Hepatocyte (in vitro differentiated cells): Measurements from ENCODE around the gene MTA3. TPM values are rescaled to one million over a fixed set of nuclear protein-coding genes. Genes with fewer than 3 reads are reported as not detected.

Experiments
- DNase-seq: peaks from one replicate; pipeline ENCODE4 v3.0.0-alpha.2; 2016; ENCODE audit warnings: low spot score
- H2AFZ ChIP-seq: fragments of 200-600 bp; sonication (generic); 2 replicates; pipeline ENCODE4 v1.6.0; 2016; ENCODE audit warnings: antibody characterized with exemption, mild to moderate bottlenecking
- H3K27ac ChIP-seq: fragments of 200-600 bp; sonication (generic); 2 replicates; pipeline ENCODE4 v1.5.1; 2016; ENCODE audit warnings: mild to moderate bottlenecking
- H3K27me3 ChIP-seq: fragments of 200-600 bp; sonication (generic); 2 replicates; pipeline ENCODE4 v1.6.1; 2016
- H3K36me3 ChIP-seq: fragments of 200-600 bp; sonication (generic); replicated peaks from 2 replicates; pipeline ENCODE4 v1.5.1; 2016; ENCODE audit warnings: low read depth; ENCODE audit not compliant: insufficient read depth
- H3K4me1 ChIP-seq: fragments of 200-600 bp; sonication (generic); 2 replicates; pipeline ENCODE4 v1.5.1; 2016; ENCODE audit warnings: mild to moderate bottlenecking, moderate library complexity; ENCODE audit not compliant: insufficient read depth
- H3K4me2 ChIP-seq: fragments of 200-600 bp; sonication (generic); 2 replicates; pipeline ENCODE4 v1.6.0; 2016
- H3K4me3 ChIP-seq: fragments of 200-600 bp; sonication (generic); 2 replicates; pipeline ENCODE4 v1.5.1; 2016; ENCODE audit warnings: mild to moderate bottlenecking
- H3K79me2 ChIP-seq: fragments of 200-600 bp; sonication (generic); 2 replicates; pipeline ENCODE4 v1.6.0; 2017; ENCODE audit warnings: mild to moderate bottlenecking
- H3K9me2 ChIP-seq: fragments of 200-600 bp; sonication (generic); replicated peaks from 2 replicates; pipeline ENCODE4 v1.6.0; 2017; ENCODE audit warnings: mild to moderate bottlenecking; ENCODE audit not compliant: insufficient read depth
- H3K9me3 ChIP-seq: fragments of 200-600 bp; sonication (generic); 2 replicates; pipeline ENCODE4 v1.5.1; 2016; ENCODE audit warnings: low read depth, mild to moderate bottlenecking
- H4K20me1 ChIP-seq: fragments of 200-600 bp; sonication (generic); 2 replicates; pipeline ENCODE4 v1.6.0; 2016; ENCODE audit warnings: mild to moderate bottlenecking; ENCODE audit not compliant: insufficient read depth, poor library complexity, severe bottlenecking
- EZH2 ChIP-seq: fragments of 200-600 bp; sonication (generic); IDR thresholded peaks from 2 replicates; pipeline ENCODE4 v1.6.1; 2016; ENCODE audit warnings: antibody characterized with exemption, mild to moderate bottlenecking, borderline replicate concordance
- EZH2phosphoT487 ChIP-seq: fragments of 200-600 bp; sonication (generic); IDR thresholded peaks from one replicate; pipeline ENCODE4 v1.6.1; 2018; ENCODE audit warnings: antibody characterized with exemption, mild to moderate bottlenecking, low read depth, moderate library complexity; ENCODE audit not compliant: unreplicated experiment, severe bottlenecking
- WGBS: methylation state at CpG from one replicate; pipeline ENCODE4 v1.1.6; 2016; ENCODE audit warnings: low lambda C conversion rate; ENCODE audit errors: missing lambda C conversion rate; 5-methylcytosine and 5-hydroxymethylcytosine counted together
- polyA plus RNA-seq: library from polyadenylated mRNA; unstranded; fragments of >200 nt; fragmentation: Nextera tagmentation; extraction: Ambion mirVana; gene quantifications from 2 replicates; pipeline ENCODE4 v1.2.1, GENCODE V29; 2016
- total RNA-seq: library from RNA; depleted of rRNA; stranded (reverse); fragments of >200 nt; gene quantifications from 2 replicates; pipeline ENCODE4 v1.2.3, GENCODE V29; 2014
- TF ChIP-seq, protein P1 (sequence below): fragments of 200-600 bp; sonication (generic); IDR thresholded peaks from 2 replicates; pipeline ENCODE4 v1.5.1; 2016; ENCODE audit warnings: antibody characterized with exemption, mild to moderate bottlenecking; ENCODE audit not compliant: poor library complexity

MTA3 gene
- total and polyA plus RNA-seq, 2 experiments from 2014 or later: 34.6 to 44.3 TPM

GRCh38 chr2:42547446-42548295, 20.8 kb upstream of the MTA3 start:
- H3K4me2 ChIP-seq: no peak overlapping the region
- no peak overlapping the region for H3K4me3 ChIP-seq
- WGBS: 93% methylated on average over 27 of the region's 27 CpGs
- no peaks in the 10 kb centered on the region for H3K9me2 ChIP-seq
- no peaks in the 10 kb centered on the region for H3K27me3 ChIP-seq
- H3K4me1 ChIP-seq: no peaks in the 10 kb centered on the region
- no peaks in the 10 kb centered on the region for H3K9me3 ChIP-seq
- H2AFZ ChIP-seq: no peak overlapping the region
- no peak overlapping the region for H3K27ac ChIP-seq
- no peaks in the 10 kb centered on the region for H3K79me2 ChIP-seq
- TF ChIP-seq, protein P1, sequence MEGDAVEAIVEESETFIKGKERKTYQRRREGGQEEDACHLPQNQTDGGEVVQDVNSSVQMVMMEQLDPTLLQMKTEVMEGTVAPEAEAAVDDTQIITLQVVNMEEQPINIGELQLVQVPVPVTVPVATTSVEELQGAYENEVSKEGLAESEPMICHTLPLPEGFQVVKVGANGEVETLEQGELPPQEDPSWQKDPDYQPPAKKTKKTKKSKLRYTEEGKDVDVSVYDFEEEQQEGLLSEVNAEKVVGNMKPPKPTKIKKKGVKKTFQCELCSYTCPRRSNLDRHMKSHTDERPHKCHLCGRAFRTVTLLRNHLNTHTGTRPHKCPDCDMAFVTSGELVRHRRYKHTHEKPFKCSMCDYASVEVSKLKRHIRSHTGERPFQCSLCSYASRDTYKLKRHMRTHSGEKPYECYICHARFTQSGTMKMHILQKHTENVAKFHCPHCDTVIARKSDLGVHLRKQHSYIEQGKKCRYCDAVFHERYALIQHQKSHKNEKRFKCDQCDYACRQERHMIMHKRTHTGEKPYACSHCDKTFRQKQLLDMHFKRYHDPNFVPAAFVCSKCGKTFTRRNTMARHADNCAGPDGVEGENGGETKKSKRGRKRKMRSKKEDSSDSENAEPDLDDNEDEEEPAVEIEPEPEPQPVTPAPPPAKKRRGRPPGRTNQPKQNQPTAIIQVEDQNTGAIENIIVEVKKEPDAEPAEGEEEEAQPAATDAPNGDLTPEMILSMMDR: no peak
- TF ChIP-seq EZH2phosphoT487 (no peak), EZH2 (no peak)
- H3K36me3 ChIP-seq: no peaks in the 10 kb centered on the region
- no peaks in the 10 kb centered on the region for H4K20me1 ChIP-seq
- no peak for DNase-seq

DNA sequence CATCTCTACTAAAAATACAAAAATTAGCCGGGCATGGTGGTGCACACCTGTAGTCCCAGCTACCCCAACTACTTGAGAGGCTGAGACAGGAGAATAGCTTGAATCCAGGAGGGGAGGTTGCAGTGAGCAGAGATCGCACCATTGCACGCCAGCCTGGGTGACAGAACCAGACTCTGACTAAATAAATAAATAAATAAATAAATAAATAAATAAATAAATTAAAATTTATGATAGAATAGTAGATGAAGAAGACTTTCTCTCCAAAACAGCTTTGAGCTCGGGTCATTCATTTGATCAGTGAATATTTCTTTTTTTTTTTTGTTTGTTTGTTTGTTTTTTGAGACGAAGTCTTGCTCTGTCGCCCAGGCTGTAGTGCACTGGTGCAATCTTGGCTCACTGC, 17.6 kb upstream of the MTA3 start:
- 97% methylated on average over 6 of the region's 6 CpGs for WGBS
- TF ChIP-seq, protein P1: no peak
- TF ChIP-seq EZH2phosphoT487 (no peak), EZH2 (no peak)

GRCh38 chr2:42554392-42554791, 14.0 kb upstream of the MTA3 start:
- Histone ChIP-seq H3K27ac (no peak overlapping the region), H2AFZ (no peak overlapping the region), H3K79me2 (no peaks in the 10 kb centered on the region), H3K4me1 (no peaks in the 10 kb centered on the region), H3K4me2 (no peak overlapping the region), H4K20me1 (no peaks in the 10 kb centered on the region), H3K27me3 (no peaks in the 10 kb centered on the region), H3K36me3 (no peaks in the 10 kb centered on the region), H3K9me3 (no peaks in the 10 kb centered on the region), H3K9me2 (no peaks in the 10 kb centered on the region), H3K4me3 (no peak overlapping the region)
- 53% methylated on average over 1 of the region's 1 CpG for WGBS
- TF ChIP-seq EZH2phosphoT487: no peak
- TF ChIP-seq EZH2: no peak
- TF ChIP-seq, protein P1: no peak
- no peak for DNase-seq

More for the DNA sequence above, 17.6 kb upstream of the MTA3 start:
- H3K79me2 ChIP-seq: no peaks in the 10 kb centered on the region
- no peaks in the 10 kb centered on the region for H3K9me3 ChIP-seq
- H3K4me3 ChIP-seq: no peak overlapping the region
- no peaks in the 10 kb centered on the region for H3K9me2 ChIP-seq
- no peak overlapping the region for H3K4me2 ChIP-seq
- H4K20me1 ChIP-seq: no peaks in the 10 kb centered on the region
- no peak overlapping the region for H2AFZ ChIP-seq
- H3K36me3 ChIP-seq: no peaks in the 10 kb centered on the region
- no peak for DNase-seq
- H3K4me1 ChIP-seq: no peaks in the 10 kb centered on the region
- H3K27ac ChIP-seq: no peak overlapping the region
- no peaks in the 10 kb centered on the region for H3K27me3 ChIP-seq
